ENCODE results near the gene LAMC1.

Gene LAMC1

GRCh38 chr1:183081402-183082120 lies 58.3 kb downstream of the LAMC1 start:
- no peak for DNase-seq

GRCh38 chr1:183082650-183083049 lies 59.4 kb downstream of the LAMC1 start:
- no peak for DNase-seq

GRCh38 chr1:183087001-183087400 lies 63.8 kb downstream of the LAMC1 start:
- DNase-seq = no peak

- DNase-seq = no peak
Observed at GRCh38 chr1:183089025-183089639, 65.9 kb downstream of the LAMC1 start.

GRCh38 chr1:183090391-183091006 lies 67.3 kb downstream of the LAMC1 start:
- DNase-seq = no peak

- no peak for DNase-seq
Observed at GRCh38 chr1:183091181-183091580, 68.0 kb downstream of the LAMC1 start.

GRCh38 chr1:183092350-183092749 lies 69.1 kb downstream of the LAMC1 start:
- DNase-seq = no peak

- no peak for DNase-seq
Observed at GRCh38 chr1:183093066-183093668, 69.9 kb downstream of the LAMC1 start.

- no peak for DNase-seq
Observed at GRCh38 chr1:183093786-183094298, 70.6 kb downstream of the LAMC1 start.

- DNase-seq = no peak
Observed at GRCh38 chr1:183094351-183094750, 71.1 kb downstream of the LAMC1 start.

- DNase-seq = no peak
Observed at GRCh38 chr1:183096351-183096750, 73.1 kb downstream of the LAMC1 start.

- DNase-seq = no peak
Observed at GRCh38 chr1:183096894-183097293, 73.7 kb downstream of the LAMC1 start.

GRCh38 chr1:183097438-183098051 lies 74.3 kb downstream of the LAMC1 start:
- DNase-seq = no peak

GRCh38 chr1:183098317-183098716 lies 75.1 kb downstream of the LAMC1 start:
- DNase-seq = no peak

- DNase-seq = no peak
Observed at GRCh38 chr1:183100361-183100974, 77.2 kb downstream of the LAMC1 start.

GRCh38 chr1:183101081-183101480 lies 77.9 kb downstream of the LAMC1 start:
- no peak for DNase-seq

GRCh38 chr1:183101841-183102276 lies 78.6 kb downstream of the LAMC1 start:
- no peak for DNase-seq

- no peak for DNase-seq
Observed at GRCh38 chr1:183103147-183103546, 79.9 kb downstream of the LAMC1 start.

GRCh38 chr1:183103577-183103976 lies 80.4 kb downstream of the LAMC1 start:
- DNase-seq = no peak

- DNase-seq = no peak
Observed at GRCh38 chr1:183105449-183105848, 82.2 kb downstream of the LAMC1 start.

GRCh38 chr1:183106166-183106565 lies 82.9 kb downstream of the LAMC1 start:
- DNase-seq = no peak

- DNase-seq = no peak
Observed at GRCh38 chr1:183106746-183107145, 83.5 kb downstream of the LAMC1 start.
